GM13977 (cell line): Measurements from ENCODE around the gene ALKBH3.

Source experiments
- DNase-seq: peaks from one replicate; pipeline ENCODE4 v3.0.0; 2012; ENCODE audit warnings: low spot score
- in situ Hi-C: fragments of 300-500 bp; cut with MboI; formaldehyde crosslinking; loops from one replicate; pipeline ENCODE4 v1.12.0; 2022; ENCODE audit warnings: low sequenced_read_pairs, low pct_unique_long_range_greater_than_20kb, mixed read lengths, inconsistent platforms; ENCODE audit not compliant: unreplicated experiment
- TF ChIP-seq, protein P1 (sequence below): IDR thresholded peaks from 2 replicates; pipeline ENCODE4 v1.5.1; 2012; ENCODE audit warnings: mild to moderate bottlenecking, control low read depth; ENCODE audit not compliant: insufficient read depth; ENCODE audit errors: extremely low read depth, missing control alignments

Gene ALKBH3

DNA sequence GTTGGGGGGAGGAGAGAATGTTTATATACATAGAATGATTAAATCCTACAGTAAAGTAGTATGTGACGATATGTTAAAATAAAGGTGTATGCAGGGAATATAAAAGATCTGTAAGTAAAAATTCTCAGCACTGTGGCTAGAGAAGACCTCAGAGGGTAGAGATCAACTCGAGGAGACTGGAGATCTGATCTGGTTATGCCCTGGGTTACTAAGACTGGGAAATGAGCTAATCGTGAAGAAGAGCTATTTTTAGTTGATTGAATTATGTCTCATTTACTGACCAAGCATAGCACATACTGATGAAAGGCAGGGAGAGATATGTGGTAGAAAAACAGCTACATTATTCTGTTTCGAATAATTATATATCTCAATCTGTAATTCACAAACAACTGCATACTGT, 42.8 kb upstream of the ALKBH3 start:
- in situ Hi-C loops: no loop called here
- no peak for DNase-seq
- TF ChIP-seq, protein P1, sequence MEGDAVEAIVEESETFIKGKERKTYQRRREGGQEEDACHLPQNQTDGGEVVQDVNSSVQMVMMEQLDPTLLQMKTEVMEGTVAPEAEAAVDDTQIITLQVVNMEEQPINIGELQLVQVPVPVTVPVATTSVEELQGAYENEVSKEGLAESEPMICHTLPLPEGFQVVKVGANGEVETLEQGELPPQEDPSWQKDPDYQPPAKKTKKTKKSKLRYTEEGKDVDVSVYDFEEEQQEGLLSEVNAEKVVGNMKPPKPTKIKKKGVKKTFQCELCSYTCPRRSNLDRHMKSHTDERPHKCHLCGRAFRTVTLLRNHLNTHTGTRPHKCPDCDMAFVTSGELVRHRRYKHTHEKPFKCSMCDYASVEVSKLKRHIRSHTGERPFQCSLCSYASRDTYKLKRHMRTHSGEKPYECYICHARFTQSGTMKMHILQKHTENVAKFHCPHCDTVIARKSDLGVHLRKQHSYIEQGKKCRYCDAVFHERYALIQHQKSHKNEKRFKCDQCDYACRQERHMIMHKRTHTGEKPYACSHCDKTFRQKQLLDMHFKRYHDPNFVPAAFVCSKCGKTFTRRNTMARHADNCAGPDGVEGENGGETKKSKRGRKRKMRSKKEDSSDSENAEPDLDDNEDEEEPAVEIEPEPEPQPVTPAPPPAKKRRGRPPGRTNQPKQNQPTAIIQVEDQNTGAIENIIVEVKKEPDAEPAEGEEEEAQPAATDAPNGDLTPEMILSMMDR: no peak

DNA sequence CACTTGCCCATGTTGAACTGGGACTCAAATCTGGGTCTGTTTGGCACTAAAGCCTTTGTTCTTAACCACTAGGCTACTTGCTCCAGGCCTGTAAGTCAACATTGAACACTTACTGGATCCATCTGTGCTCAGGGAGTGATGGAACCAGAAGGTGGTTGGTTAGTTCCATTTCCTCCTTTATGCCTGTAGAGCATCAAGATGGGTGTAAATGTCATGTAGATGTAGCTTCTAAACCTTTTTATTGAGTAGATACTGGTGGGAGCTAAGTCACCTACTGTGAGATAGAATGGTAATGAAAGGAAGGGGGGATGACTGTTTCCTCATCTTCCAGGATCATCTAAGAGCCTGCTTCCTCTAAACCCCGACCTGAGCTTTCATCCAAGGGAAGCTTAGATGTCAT, 38.6 kb upstream of the ALKBH3 start:
- no peak for DNase-seq
- TF ChIP-seq, protein P1: no peak
- in situ Hi-C loops: no loop called here

DNA sequence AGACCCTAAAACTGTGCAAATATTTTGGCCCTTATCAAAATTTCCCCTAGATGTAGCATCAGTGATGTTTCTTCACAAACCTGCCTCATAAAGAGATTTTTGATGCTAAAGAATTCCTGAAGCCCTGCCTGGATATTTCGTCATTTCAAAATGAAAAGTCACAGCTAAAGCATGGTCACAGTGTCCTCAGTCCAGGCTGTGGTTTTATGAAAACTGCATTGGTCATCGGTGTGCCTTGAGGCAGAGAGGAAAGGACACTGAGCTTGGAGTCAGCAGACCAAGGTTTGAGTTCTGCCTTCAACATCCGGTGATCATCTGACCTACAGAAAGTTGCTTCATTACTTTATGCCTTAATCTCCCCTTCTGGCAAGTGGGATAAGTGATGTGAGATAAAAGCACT, 34.8 kb upstream of the ALKBH3 start:
- TF ChIP-seq, protein P1: no peak
- in situ Hi-C loops: no loop called here
- no peak for DNase-seq

DNA sequence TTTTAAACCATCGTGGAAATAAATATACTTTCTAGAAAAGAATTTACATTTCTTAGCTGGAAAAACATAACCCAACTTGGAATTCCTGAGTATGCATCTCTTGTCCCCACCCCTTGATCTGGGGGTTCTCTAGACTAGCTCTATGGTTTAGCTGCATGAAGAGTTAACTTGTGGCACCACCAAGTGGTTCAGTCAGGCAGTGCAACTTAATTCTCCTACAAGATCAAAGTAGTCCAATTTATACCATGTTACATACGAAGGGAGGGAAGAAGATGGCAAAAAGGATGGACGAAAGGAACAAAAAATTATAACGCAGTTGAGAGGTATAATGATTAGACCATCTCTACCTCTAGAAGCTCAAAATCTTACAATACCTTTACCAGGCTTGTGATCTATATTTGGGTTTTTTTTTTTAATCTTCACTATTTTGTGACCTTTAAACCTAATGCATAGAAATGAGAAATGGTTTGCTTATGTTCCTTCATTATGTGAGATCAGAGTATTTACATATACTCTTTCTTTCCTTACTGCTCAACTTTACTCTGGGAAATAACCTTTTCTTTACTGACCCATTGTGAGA, 28.5 kb upstream of the ALKBH3 start:
- TF ChIP-seq, protein P1: peak; percentile 86
- in situ Hi-C loops: loop anchor here (25.0 kb wide), 1 partner anchor 240 kb away; no protein-coding TSS in a partner anchor
- DNase-seq: peak; percentile 73

DNA sequence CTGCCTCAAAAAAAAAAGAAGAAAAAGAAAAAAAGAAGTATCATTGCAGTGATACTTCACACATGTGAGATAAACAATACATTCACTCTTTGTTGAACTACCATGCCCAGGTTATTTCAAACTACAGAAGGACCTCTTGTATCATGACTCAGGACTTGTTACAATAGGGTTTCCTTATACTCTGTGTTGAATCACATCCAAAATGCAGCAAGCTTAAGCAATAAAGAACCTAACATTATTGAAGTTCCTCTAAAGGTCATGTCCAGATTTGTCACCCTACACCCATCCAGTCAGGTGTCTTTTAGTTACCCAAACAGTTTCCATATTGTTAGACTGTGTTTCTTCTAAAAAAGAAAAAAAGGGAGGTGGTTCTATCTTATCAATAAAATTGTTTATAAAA, 26.9 kb upstream of the ALKBH3 start:
- in situ Hi-C loops: loop anchor here (25.0 kb wide), 1 partner anchor 241 kb away; no protein-coding TSS in a partner anchor
- TF ChIP-seq, protein P1: no peak
- DNase-seq: no peak

DNA sequence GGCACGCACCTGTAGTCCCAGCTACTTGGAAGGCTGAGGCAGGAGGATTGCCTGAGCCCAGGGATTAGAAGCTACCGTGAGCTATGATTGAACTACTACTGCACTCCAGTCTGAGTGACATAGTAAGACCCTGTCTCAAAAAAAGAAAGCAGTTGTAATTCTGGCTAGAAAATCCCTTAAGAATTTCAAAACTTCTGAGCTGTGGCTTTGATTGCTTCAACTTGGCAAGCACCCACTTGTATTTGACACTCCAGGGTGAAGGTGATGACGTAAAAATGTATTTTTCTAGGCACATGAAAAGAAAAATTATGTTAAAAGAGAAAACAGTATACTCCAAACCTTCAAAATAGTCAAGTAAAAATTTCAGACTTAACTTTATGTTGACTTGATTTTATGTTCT, 23.6 kb upstream of the ALKBH3 start:
- no peak for DNase-seq
- TF ChIP-seq, protein P1: no peak
- in situ Hi-C loops: loop anchor here (25.0 kb wide), 1 partner anchor 245 kb away; no protein-coding TSS in a partner anchor
